Measurements from ENCODE around the gene TAPT1.

TAPT1 gene

GRCh38 chr4:16217300-16218051, 8.8 kb downstream of the TAPT1 start:
- no peak overlapping the region for H3K4me3 Mint-ChIP-seq
- ATAC-seq (replicated peaks) (no peak), DNase-seq (no peak)

DNA sequence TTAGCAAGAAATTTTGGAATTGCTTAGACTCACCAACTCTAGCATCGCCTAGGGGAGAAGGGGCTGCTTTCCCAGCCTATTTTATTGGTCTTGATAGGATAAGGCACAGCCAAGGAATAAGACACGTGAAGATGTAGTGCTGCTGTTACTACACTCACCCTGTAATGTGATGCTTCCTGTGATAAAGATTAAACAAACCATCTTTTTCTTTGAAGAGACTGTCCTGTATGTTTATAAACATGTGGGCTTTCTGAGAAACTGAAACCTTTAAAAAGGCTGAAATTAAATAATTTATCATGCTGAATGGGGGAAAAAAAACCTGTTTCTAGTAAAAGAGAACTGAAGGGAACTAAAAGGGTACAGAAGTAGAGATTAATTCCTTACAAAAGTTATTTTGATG, 13.2 kb downstream of the TAPT1 start:
- DNase-seq (no peak), ATAC-seq (replicated peaks) (peak; percentile 32)
- Mint-ChIP-seq H3K27ac (peak overlapping the region; percentile 13 to 50), H3K4me1 (ENCODE audit: low read depth in 2 of 2) (peaks cover 39 to 70% of the 10 kb centered on the region in 2 donors), H3K9me3 (no peaks in the 10 kb centered on the region), H3K27me3 (no peaks in the 10 kb centered on the region), H3K36me3 (ENCODE audit: insufficient read depth) (peaks cover 11% of the 10 kb centered on the region), H3K4me3 (no peak overlapping the region)

More at GRCh38 chr4:16217300-16218051, 8.8 kb downstream of the TAPT1 start:
- peaks cover 8% of the 10 kb centered on the region for H3K36me3 Mint-ChIP-seq (ENCODE audit: insufficient read depth)
- H3K27ac Mint-ChIP-seq: peak overlapping the region in 1 of 2 donors; percentile 7
- peaks cover 37 to 52% of the 10 kb centered on the region in 2 donors for H3K4me1 Mint-ChIP-seq (ENCODE audit: low read depth in 2 of 2)
- H3K9me3 Mint-ChIP-seq: no peaks in the 10 kb centered on the region
- H3K27me3 Mint-ChIP-seq: no peaks in the 10 kb centered on the region

DNA sequence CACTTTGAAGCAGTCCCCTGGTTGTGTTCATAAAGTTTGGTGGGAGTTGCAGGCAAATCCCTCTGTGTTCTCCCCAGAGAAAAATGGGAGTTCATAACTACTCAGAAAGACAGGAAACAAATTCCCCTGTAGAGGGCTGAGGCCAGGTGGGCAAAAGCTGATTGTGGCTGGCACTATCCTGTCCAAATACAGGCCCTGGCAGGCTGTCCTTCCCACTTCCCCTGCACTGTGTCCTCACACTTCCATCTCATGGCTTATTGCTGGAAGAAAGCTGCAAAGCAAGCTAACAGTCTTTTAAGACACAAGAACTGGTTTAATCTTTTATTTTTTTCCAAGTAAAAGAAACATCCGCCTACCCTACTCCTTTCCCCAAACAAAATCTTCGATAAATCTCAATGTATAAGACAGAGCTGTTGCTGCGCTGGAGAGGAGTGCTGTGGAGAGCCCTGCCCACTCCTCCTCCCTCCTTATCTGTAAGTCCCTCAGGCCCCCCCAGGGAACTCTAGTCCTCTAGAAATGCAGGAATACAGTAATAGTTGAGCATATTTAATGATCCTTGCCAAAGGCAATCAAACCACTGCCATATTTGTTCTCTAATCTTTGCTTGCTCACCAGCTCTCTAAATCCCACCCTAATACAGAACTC, 14.0 kb downstream of the TAPT1 start:
- peaks cover 11% of the 10 kb centered on the region for H3K36me3 Mint-ChIP-seq (ENCODE audit: insufficient read depth)
- no peak overlapping the region for H3K4me3 Mint-ChIP-seq
- H3K27me3 Mint-ChIP-seq: no peaks in the 10 kb centered on the region
- H3K4me1 Mint-ChIP-seq (ENCODE audit: low read depth in 2 of 2): peaks cover 39 to 67% of the 10 kb centered on the region in 2 donors
- ATAC-seq (replicated peaks) (no peak), DNase-seq (no peak)
- H3K9me3 Mint-ChIP-seq: no peaks in the 10 kb centered on the region
- peak overlapping the region in 1 of 2 donors; percentile 3 for H3K27ac Mint-ChIP-seq

DNA sequence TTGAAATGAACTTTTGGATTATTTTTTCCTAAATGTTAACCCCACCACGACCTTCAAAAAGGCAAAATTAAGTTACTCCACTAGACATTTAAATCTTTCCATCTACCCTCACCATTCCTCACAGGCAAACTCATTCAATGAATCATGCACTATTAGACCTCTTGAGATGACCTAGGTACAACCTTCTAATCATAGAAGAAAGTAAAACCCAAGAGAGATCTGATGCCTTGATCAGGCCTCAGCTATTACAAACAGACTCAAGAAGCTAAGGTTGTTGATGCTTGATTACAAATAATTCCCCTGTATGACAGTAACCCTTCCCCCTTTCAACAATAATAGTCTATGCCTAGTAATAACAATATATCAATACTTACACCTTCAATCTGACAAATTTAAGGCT, 18.9 kb downstream of the TAPT1 start:
- DNase-seq (no peak), ATAC-seq (replicated peaks) (no peak)
- peaks cover 7% of the 10 kb centered on the region for H3K36me3 Mint-ChIP-seq (ENCODE audit: insufficient read depth)
- no peak overlapping the region for H3K4me3 Mint-ChIP-seq
- H3K27me3 Mint-ChIP-seq: no peaks in the 10 kb centered on the region
- no peaks in the 10 kb centered on the region for H3K9me3 Mint-ChIP-seq
- peaks cover 26 to 44% of the 10 kb centered on the region in 2 donors for H3K4me1 Mint-ChIP-seq (ENCODE audit: low read depth in 2 of 2)
- H3K27ac Mint-ChIP-seq: peak overlapping the region in 1 of 2 donors; percentile 86

DNA sequence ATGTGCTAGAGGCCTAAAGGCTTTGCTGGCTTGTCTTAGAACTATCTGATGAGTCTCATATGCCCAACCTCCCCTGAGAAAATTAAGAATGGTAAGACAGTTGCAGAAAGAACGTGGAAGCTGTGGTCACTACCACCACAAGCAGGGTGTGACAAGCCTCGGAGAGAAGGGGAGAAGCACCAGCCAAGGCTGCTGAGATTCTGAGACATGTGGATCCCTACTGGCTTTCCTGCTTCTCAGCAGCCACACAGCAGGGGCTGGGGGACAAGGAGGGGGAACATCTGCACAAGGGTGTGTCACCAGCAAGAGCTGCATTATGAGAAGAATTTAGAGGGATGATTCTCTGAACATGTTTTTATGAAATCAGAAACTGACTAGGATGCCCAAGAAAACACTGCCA, 19.4 kb downstream of the TAPT1 start:
- H3K27me3 Mint-ChIP-seq: no peaks in the 10 kb centered on the region
- DNase-seq (no peak), ATAC-seq (replicated peaks) (peak; percentile 63)
- peaks cover 7% of the 10 kb centered on the region for H3K36me3 Mint-ChIP-seq (ENCODE audit: insufficient read depth)
- H3K4me1 Mint-ChIP-seq (ENCODE audit: low read depth in 2 of 2): peaks cover 23 to 41% of the 10 kb centered on the region in 2 donors
- H3K9me3 Mint-ChIP-seq: no peaks in the 10 kb centered on the region
- peak overlapping the region; percentile 21 to 86 for H3K27ac Mint-ChIP-seq
- no peak overlapping the region for H3K4me3 Mint-ChIP-seq

DNA sequence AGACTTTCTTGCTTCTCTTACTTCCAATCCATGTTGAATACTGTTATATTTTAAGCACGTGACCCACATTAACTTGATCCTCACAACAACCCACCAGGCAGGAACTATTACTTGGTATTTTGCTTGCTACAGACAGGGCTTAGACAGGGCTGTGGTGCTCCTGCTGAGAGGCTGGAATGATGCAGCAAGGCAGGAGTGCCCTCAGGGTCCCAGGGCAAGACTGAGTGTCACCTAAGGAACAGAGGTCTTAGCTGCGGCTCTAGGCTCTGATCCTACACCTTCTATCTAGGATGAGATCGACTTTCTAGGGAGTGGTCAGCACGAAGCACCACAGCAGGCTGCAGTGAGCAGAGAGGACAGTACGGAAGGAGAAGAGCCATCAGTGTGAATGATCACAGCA, 20.0 kb downstream of the TAPT1 start:
- ATAC-seq (replicated peaks) (no peak), DNase-seq (no peak)
- Mint-ChIP-seq H3K27me3 (no peaks in the 10 kb centered on the region), H3K27ac (peak overlapping the region; percentile 21 to 86), H3K4me1 (ENCODE audit: low read depth in 2 of 2) (peaks cover 22 to 41% of the 10 kb centered on the region in 2 donors), H3K9me3 (no peaks in the 10 kb centered on the region), H3K4me3 (no peak overlapping the region), H3K36me3 (ENCODE audit: insufficient read depth) (peaks cover 7% of the 10 kb centered on the region)

GRCh38 chr4:16205298-16206164, 20.7 kb downstream of the TAPT1 start:
- Mint-ChIP-seq H3K4me3 (no peak overlapping the region), H3K9me3 (no peaks in the 10 kb centered on the region), H3K36me3 (ENCODE audit: insufficient read depth) (peaks cover 5% of the 10 kb centered on the region), H3K27ac (peak overlapping the region in 1 of 2 donors; percentile 86), H3K4me1 (ENCODE audit: low read depth in 2 of 2) (peaks cover 22 to 39% of the 10 kb centered on the region in 2 donors), H3K27me3 (no peaks in the 10 kb centered on the region)
- DNase-seq: no peak
- peak; percentile 77 for ATAC-seq (replicated peaks)

GRCh38 chr4:16204505-16204904, 21.8 kb downstream of the TAPT1 start:
- no peak overlapping the region for H3K4me3 Mint-ChIP-seq
- no peaks in the 10 kb centered on the region for H3K9me3 Mint-ChIP-seq
- DNase-seq (no peak), ATAC-seq (replicated peaks) (no peak)
- peaks cover 22 to 35% of the 10 kb centered on the region in 2 donors for H3K4me1 Mint-ChIP-seq (ENCODE audit: low read depth in 2 of 2)
- H3K27me3 Mint-ChIP-seq: no peaks in the 10 kb centered on the region
- no peak overlapping the region for H3K27ac Mint-ChIP-seq
- peaks cover 5% of the 10 kb centered on the region for H3K36me3 Mint-ChIP-seq (ENCODE audit: insufficient read depth)

- H3K4me1 Mint-ChIP-seq (ENCODE audit: low read depth in 2 of 2): peaks cover 22 to 26% of the 10 kb centered on the region in 2 donors
- no peak for ATAC-seq (replicated peaks)
- no peaks in the 10 kb centered on the region for H3K27me3 Mint-ChIP-seq
- no peaks in the 10 kb centered on the region for H3K9me3 Mint-ChIP-seq
- H3K27ac Mint-ChIP-seq: no peak overlapping the region
- no peak for DNase-seq
- H3K4me3 Mint-ChIP-seq: no peak overlapping the region
- peaks cover 6% of the 10 kb centered on the region for H3K36me3 Mint-ChIP-seq (ENCODE audit: insufficient read depth)
Observed at GRCh38 chr4:16203083-16203482, 23.2 kb downstream of the TAPT1 start.

GRCh38 chr4:16202598-16202997, 23.7 kb downstream of the TAPT1 start:
- Mint-ChIP-seq H3K27me3 (no peaks in the 10 kb centered on the region), H3K9me3 (no peaks in the 10 kb centered on the region), H3K27ac (no peak overlapping the region), H3K4me3 (no peak overlapping the region), H3K36me3 (ENCODE audit: insufficient read depth) (peaks cover 7% of the 10 kb centered on the region), H3K4me1 (ENCODE audit: low read depth in 2 of 2) (peaks cover 21 to 26% of the 10 kb centered on the region in 2 donors)
- DNase-seq (no peak), ATAC-seq (replicated peaks) (no peak)

GRCh38 chr4:16199093-16199492, 27.2 kb downstream of the TAPT1 start:
- H3K9me3 Mint-ChIP-seq: no peaks in the 10 kb centered on the region
- ATAC-seq (replicated peaks) (no peak), DNase-seq (no peak)
- no peak overlapping the region for H3K4me3 Mint-ChIP-seq
- peaks cover 0 to 9% of the 10 kb centered on the region in 2 donors for H3K4me1 Mint-ChIP-seq (ENCODE audit: low read depth in 2 of 2)
- H3K27me3 Mint-ChIP-seq: no peaks in the 10 kb centered on the region
- H3K27ac Mint-ChIP-seq: no peak overlapping the region
- peaks cover 9% of the 10 kb centered on the region for H3K36me3 Mint-ChIP-seq (ENCODE audit: insufficient read depth)

- no peaks in the 10 kb centered on the region for H3K27me3 Mint-ChIP-seq
- H3K36me3 Mint-ChIP-seq (ENCODE audit: insufficient read depth): peaks cover 9% of the 10 kb centered on the region
- no peaks in the 10 kb centered on the region for H3K9me3 Mint-ChIP-seq
- H3K4me3 Mint-ChIP-seq: no peak overlapping the region
- DNase-seq: no peak
- peaks cover 0 to 9% of the 10 kb centered on the region in 2 donors for H3K4me1 Mint-ChIP-seq (ENCODE audit: low read depth in 2 of 2)
- ATAC-seq (replicated peaks): no peak
- H3K27ac Mint-ChIP-seq: no peak overlapping the region
Observed at GRCh38 chr4:16197876-16198665, 28.2 kb downstream of the TAPT1 start.

Measured in effector memory CD8-positive, alpha-beta T cell (primary cell).